HS-5 (cell line): ENCODE data around the gene ABL1.
"Not testable (repeated sequence)": the region's sequence is repeated elsewhere in the genome, so short reads cannot be mapped to it uniquely, and the experiment has no call there.

Experiments used
- DNase-seq: peaks from one replicate; pipeline ENCODE4 v3.0.0-alpha.2; 2012; ENCODE audit warnings: low read depth

ABL1 gene

DNA sequence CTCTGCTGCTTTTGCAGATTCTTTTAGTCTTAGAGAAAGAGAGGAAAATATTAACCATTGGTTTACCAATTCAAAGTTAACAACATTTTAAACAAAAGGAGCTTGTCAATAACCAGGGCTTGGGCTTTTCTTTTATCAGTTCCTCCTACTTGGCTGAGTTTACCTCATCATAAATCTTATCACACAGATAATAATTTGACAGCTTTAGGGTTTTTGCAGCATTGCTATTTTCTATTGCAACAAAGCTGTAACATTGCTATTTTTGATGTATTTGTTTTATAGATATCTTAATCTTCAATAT lies 9.8 kb upstream of the ABL1 start:
- DNase-seq, result no peak

DNA sequence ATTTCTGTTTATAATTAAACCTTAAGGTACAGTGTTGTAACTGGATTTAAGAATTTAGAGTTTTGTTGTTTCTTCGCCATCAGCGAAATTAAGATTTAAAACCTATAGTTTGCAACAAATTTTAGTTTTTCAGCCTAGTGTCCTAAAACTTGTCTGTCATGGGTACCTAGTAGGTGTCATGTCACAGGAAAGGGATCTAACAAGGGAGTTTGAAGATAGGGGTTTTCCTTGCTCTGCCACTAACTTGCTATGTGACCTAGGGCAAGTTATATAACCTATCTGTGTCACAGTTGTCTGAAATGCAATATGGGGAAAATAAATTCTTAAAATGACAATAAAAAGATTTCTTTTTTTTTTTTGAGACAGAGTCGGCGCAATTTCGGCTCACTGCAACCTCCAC lies 9.2 kb upstream of the ABL1 start:
- DNase-seq, result no peak

GRCh38 chr9:130829762-130830161 lies 5.3 kb upstream of the ABL1 start:
- no peak for DNase-seq

- DNase-seq, result no peak
Observed at GRCh38 chr9:130830231-130830760, 4.8 kb upstream of the ABL1 start.

- no peak for DNase-seq
Observed at GRCh38 chr9:130831077-130831476, 4.0 kb upstream of the ABL1 start.

DNA sequence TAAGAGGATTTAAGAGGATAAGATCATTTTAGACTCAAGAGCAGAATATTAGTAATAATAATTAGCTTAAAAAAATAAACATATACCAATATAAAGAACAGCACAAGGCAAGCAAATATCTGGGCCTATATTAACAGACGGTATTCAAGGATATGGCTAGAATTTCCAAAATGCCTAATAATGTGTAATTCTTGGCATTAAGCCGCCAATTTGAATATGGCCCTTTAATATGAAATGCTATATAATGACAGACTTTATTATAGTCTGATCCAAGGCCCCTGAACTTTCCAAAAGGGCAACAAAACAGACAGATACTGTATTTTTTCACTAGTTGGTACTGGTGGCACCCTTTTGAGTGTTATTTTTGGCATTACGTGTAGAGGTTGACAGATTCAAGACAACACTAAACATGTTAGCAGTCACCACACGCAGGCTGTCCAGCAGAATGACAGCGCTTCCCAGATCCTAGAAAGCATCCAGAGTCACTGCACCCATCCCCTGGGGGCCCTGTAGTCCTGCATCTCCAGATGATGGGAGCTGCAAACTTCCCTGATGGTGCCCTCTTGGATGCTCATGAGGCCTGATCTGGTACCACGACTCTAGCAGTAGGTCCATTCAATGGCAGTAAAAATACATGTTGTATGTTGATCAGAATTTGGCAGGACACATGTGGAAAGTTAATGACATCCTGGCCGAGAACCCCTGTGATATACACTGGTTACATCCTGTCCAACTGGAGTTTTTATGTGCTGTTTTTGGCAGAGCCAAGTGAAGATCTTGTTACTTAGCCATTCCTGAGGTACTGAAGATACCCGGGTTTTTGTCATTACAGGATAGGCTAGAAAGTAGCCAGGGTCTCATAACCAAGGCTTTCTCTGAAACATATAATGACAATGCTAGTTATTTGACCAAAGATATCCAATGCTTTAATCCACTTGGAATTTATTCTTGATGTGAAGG lies 1.7 kb upstream of the ABL1 start:
- no peak for DNase-seq

DNA sequence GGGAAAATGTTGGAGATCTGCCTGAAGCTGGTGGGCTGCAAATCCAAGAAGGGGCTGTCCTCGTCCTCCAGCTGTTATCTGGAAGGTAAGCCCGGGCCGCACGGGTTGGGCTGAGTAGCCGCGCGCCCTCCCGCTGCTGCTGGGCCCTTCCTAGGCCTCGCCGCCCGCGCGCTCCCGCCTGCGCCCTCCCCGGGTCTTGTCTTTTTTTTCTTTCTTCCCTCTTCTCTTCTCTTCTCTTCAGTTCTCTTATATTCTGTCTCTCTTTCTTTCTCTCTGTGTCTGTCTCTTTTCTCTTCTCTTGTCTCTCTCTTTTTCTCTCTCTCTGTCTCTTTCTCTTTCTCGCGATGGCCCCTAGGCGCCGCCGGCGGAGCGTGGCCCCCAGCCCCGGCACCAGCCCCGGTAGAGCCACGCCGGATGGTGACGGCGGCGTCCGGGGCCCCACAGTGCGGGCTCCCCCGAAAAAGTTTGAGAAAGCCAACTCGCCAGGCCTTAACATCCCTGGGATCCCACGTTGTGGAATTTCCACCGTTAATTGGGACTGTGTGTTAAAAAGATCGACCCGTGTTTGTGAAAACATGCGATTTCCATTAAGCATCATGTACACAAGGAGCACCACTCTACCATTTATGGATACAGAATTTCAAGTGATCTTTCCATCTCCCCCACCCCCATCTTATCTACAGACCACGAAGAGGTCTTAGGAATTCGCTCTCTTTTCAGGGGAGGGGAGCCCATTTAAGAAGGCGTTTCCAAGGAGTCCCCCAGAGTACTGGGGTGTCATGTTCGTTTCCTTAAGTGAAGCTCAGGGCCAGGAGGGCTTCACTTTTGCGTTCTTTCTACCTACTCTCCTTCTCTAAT lies 616 bp downstream of the ABL1 start:
- no peak for DNase-seq

DNA sequence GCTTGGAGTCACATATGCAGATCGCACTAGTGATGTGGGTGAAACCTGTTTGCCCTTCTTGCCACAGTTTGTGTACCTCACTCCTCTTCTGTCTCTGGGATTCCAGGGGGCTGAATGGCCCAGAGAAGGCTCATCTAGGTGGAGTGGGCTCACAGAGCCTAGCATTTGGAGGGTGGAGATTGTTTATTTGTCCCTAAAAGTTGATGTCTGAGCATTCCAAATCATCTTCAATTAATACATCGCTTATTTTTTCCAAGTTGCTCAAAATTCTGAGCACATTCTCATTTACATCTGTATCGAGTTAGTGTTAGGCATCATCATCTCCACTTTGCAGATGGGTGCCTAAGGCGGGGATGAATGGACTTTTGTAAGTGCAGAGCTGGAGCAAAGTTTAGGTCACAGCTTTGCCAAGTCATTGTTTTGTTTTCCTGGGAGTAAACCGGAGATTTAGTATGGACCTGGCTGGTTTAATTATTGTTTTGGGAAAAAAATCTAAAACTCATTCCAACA lies 2.0 kb downstream of the ABL1 start:
- DNase-seq, result peak; percentile 38

- no peak for DNase-seq
Observed at GRCh38 chr9:130837643-130838042, 2.6 kb downstream of the ABL1 start.

- no peak for DNase-seq
Observed at GRCh38 chr9:130839132-130840111, 4.4 kb downstream of the ABL1 start.

DNA sequence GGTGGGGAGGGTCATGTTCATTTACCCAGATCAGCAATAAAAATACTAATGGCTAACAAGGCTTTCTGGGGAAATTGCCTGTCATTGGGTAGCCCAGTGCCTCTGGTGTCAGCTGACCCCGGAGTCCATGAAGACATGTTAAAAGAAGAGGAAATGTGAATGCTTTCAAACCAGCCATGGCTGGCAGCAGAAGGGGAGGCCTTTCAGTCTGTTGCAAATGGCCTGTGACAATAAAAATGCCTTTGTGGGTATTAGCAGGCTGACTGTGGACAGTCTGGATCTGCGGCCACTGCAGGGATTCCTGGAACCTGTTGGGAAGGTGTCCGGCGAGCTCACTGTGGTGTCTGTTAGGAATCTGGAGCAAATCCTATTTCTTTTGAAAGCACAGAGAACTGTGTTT lies 7.5 kb downstream of the ABL1 start:
- DNase-seq, result no peak

DNA sequence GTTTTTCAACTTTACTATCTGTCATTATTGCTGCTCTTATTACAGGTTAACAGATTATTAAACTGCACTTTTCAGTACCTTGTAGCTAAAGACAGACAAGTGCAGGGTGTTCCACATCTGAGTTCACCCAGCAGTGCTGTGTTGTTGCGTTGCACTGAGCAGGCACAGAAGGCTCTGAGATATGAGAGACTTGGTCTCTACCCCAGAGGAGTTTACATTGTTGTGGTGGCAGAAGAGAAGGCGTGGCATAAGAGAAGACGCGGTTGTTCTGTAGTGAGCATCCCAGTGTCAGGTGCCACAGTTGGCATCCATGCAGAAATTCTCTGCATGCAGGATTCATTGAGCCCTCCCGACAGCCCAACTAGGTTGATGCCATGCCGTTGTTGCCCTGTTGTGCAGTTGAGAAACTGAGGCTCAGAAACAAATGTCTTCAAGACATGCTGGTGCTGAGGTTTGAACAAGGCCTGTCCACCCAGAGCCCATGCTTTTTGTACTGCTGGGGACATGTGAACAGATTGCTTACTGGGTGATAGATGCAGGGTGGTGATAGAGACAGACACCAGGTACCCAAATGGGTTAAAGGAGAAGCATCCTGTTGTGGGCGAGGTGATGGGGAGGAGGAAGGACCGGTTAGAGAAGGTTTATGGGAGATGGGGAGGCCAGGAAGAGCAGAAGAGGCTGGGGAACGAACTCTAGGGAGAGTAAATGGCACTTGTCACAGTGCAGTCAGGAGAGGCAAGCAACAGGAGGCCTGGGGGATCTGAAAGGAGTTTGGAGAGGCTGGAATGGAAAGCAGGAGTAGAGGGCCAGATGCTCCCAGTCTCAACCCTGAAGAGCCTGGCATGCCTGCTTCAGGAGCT lies 8.2 kb downstream of the ABL1 start:
- no peak for DNase-seq

DNA sequence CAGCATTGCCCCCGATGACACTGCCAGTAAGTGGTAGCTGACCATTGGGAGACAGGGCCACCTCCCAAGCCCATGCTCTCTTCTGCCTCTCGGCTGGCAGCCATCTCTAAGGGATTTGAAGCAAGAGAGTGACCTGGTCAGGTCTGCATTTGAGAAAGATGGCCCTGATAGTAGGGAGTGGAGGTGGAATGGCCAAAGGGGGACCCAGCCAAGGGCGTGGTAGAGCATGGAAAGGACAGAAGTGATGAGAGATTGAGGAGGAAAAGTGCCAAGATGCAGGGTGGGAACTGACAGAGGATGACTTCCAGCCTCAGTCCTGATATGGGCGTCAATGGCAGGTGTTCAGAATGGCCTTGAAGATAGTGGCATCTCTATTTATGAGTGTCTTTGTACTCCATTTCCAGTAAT lies 9.0 kb downstream of the ABL1 start:
- DNase-seq, result no peak

DNA sequence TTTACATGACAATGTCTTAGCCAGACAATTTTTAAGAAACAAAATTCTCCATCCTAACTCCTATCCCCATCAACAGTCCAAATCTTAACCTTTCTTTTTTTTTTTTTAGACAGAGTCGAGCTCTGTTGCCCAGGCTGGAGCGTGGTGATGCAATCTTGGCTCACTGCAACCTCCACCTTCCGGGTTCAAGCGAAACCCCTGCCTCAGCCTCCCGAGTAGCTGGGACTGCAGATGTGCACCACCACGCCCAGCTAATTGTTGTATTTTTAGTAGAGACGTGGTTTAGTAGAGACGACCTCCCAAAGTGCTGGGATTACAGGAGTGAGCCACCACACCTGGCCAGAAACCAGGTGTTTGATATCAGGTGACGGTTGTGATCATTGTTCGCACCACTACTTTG lies 10.2 kb downstream of the ABL1 start:
- no peak for DNase-seq

DNA sequence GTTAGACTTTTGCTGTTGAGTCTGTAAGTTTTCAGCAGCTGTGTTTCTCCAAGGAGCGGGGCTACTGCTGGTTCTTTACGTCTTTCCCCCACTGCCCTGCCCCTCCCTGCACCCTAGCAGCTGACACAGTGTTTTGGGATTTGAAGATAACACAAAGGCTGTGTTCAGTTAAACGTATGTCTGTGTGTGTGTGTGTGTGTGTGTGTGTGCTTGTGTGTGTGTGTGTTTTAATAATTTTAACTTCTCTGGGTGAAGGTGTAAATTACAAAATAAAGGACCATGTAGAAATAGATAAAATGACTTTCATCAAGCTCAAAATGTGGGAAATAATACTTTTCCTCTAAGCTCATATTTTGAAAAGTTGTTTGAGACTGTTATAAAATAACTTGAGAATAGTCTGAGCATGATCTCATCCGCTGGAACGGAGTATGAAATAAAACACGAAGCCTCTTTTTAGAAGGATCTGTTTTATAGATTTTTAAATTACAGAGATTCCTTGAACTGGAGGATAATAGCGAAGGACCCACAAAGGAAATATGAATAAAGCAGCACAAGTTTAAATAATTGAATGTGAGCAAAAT lies 10.9 kb downstream of the ABL1 start:
- DNase-seq, result no peak

- peak; percentile 82 for DNase-seq
Observed at GRCh38 chr9:130846487-130847305, 11.6 kb downstream of the ABL1 start.

- DNase-seq, result peak; percentile 99
Observed at GRCh38 chr9:130847306-130848217, 12.5 kb downstream of the ABL1 start.

DNA sequence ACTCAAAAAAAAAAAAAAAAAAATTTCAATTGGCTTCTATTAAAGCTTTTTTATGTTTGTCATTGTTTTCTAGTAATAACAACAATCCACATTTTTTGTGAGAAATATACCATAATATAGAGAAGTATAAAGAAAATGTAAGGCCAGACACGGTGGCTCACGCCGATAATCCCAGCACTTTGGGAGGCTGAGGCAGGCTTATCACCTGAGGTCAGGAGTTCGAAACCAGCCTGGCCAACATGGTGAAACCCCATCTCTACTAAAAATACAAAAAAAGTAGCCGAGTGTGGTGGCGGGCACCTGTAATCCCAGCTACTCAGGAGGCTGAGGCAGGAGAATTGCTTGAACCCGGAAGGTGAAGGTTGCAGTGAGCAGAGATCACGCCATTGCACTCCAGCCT lies 13.5 kb downstream of the ABL1 start:
- not testable (repeated sequence) for DNase-seq
